Activated T-cell treated with anti-CD3 and anti-CD28 coated beads, Interleukin-2, amount 50 U/mL, for 24 hours (primary cell): ENCODE measurements around the gene ABCC3.

Experiments
- DNase-seq: peaks from one replicate; pipeline ENCODE4 v3.0.0-alpha.2; 2020
- H3K27ac Mint-ChIP-seq: 2 replicates; pipeline ENCODE4 v1.8.0; 2020; ENCODE audit warnings: mild to moderate bottlenecking, mixed read lengths
- H3K27me3 Mint-ChIP-seq: 2 replicates; pipeline ENCODE4 v1.8.0; 2020; ENCODE audit warnings: mixed read lengths
- H3K36me3 Mint-ChIP-seq: 2 replicates; pipeline ENCODE4 v1.8.0; 2020; ENCODE audit warnings: low read depth, mixed read lengths
- H3K4me1 Mint-ChIP-seq: 2 replicates; pipeline ENCODE4 v1.8.0; 2020; ENCODE audit warnings: low read depth, mixed read lengths
- H3K4me3 Mint-ChIP-seq: 2 replicates; pipeline ENCODE4 v1.8.0; 2020; ENCODE audit warnings: mild to moderate bottlenecking, moderate library complexity, mixed read lengths
- H3K9me3 Mint-ChIP-seq: 2 replicates; pipeline ENCODE4 v1.8.0; 2020; ENCODE audit warnings: mixed read lengths

The ABCC3 gene

DNA sequence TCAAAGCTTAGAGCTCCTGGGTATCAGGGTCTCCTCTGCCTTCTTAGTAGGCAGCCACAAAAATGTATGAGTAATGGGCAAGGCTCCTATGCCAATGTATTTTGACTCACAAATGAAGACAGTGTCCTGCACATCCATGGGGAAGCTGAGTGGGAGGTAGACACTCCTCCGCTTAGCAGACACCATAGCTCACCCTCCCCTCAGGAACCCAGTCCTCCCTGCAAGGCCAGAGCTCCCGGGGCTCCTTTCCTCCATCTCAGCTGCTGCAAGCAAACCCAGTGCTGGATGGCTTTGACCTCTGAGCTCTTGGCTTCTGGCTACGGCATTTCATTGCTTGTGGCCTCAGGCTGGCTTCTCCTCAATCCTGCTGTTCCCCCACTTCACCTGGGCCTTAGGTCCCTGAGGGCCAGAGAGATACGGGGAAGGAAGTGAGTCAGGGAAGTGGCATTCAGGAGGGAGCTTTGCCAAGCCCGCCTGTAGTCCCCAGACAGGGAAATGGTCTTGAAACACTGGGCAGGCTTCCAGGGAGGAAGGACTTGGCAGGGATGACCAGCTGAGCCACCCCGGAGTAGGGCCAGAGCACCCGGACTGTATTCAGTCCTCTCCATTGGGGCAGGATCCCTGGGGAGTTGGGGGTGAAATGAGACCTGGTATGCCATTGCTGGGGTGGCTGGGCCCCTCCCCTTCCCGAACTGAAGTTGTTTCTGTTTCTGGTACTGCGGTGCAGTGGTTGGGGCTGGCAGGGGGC is 4.5 kb downstream of the ABCC3 start:
- peaks cover 55% of the 10 kb centered on the region for H3K27me3 Mint-ChIP-seq
- H3K27ac Mint-ChIP-seq = no peak overlapping the region
- no peaks in the 10 kb centered on the region for H3K36me3 Mint-ChIP-seq
- no peak overlapping the region for H3K4me3 Mint-ChIP-seq
- H3K4me1 Mint-ChIP-seq = no peaks in the 10 kb centered on the region
- H3K9me3 Mint-ChIP-seq = no peaks in the 10 kb centered on the region
- no peak for DNase-seq

DNA sequence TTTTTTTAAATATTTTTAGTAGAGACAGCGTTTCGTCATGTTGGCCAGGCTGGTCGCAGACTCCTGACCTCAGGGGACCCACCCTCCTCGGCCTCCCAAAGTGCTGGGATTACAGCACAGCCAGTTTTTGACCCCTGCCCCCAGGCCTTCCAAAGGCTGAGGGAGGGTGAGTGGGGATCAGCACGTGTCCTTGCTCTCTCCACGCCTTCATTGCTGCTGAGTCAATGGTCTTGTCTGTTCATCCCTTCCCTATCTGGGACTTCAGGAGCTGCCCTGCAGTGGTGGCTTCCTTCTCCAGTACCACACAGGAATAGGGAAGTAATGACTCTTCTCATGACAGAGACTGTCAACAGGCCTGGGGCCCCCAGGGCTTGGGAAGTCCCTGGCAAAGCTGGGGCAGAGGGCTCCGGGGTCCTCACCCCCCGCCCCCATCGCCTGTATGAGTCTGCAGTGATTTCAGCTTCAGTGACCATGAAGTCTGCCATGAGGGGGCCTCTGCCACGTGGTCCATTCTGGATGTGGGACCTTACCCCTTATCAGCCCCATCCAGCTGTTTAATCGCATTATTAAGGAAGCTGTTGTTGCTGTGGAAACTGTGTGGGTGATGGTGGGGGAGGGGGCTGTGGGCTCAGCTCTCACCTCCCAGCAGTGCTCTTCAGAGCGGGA is 6.1 kb downstream of the ABCC3 start:
- Mint-ChIP-seq H3K27ac (no peak overlapping the region), H3K36me3 (no peaks in the 10 kb centered on the region), H3K4me3 (no peak overlapping the region), H3K27me3 (peaks cover 45% of the 10 kb centered on the region), H3K9me3 (no peaks in the 10 kb centered on the region), H3K4me1 (no peaks in the 10 kb centered on the region)
- no peak for DNase-seq

DNA sequence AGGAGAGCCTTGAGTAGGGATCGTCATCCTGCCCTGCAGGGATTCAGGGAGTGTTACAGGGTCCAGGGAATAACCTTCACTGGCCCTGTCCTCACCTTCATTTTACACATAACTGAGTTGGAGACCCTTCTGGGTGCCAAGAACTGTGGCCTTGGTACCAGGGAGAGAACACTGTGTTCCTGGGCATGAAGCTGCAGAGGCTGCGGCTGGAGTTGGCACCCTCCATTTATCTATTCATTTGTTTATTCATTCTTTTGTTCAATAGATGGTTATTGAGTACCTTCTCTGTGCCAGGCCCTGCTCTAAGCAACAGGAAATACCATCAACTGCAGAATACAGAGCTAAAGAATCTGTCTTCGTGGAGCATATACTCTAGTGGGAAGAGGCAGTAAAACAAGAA is 6.7 kb downstream of the ABCC3 start:
- Mint-ChIP-seq H3K27ac (no peak overlapping the region), H3K36me3 (no peaks in the 10 kb centered on the region), H3K4me1 (no peaks in the 10 kb centered on the region), H3K4me3 (no peak overlapping the region), H3K27me3 (peaks cover 39% of the 10 kb centered on the region), H3K9me3 (no peaks in the 10 kb centered on the region)
- DNase-seq = no peak

DNA sequence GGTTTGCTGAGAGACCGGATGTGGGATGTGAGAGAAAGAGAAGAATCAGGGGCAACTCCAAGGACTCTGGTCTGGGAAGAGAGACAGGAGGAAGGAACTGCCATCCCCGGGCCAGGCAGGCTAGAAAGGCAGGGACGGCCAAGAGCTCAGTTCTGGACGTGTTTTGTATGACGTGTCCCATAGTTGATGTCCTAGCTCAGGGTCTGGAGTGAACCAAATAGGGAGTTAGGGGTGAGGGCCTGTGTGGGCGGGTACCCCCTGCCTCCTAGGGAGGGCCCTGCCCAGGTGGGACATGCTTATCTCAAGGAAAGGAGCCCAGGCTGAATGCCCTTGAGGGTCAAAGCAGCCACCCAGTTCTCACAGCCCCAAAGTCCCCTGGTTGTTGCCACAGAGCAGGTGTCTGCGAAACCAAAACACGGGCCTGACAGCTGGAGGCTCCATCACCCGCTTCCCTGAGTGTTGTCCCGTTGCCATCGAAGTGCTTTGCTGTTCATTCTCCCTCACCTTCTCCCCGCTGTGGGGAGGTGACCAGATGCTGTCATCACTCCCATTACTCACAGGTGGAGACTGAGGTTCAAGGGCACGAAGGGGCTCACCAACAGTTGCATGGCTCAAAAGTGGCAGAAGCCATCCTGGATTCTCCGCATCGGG is 7.5 kb downstream of the ABCC3 start:
- Mint-ChIP-seq H3K9me3 (no peaks in the 10 kb centered on the region), H3K36me3 (no peaks in the 10 kb centered on the region), H3K4me1 (no peaks in the 10 kb centered on the region), H3K4me3 (no peak overlapping the region), H3K27ac (peak overlapping the region; percentile 26), H3K27me3 (peaks cover 31% of the 10 kb centered on the region)
- DNase-seq = no peak

DNA sequence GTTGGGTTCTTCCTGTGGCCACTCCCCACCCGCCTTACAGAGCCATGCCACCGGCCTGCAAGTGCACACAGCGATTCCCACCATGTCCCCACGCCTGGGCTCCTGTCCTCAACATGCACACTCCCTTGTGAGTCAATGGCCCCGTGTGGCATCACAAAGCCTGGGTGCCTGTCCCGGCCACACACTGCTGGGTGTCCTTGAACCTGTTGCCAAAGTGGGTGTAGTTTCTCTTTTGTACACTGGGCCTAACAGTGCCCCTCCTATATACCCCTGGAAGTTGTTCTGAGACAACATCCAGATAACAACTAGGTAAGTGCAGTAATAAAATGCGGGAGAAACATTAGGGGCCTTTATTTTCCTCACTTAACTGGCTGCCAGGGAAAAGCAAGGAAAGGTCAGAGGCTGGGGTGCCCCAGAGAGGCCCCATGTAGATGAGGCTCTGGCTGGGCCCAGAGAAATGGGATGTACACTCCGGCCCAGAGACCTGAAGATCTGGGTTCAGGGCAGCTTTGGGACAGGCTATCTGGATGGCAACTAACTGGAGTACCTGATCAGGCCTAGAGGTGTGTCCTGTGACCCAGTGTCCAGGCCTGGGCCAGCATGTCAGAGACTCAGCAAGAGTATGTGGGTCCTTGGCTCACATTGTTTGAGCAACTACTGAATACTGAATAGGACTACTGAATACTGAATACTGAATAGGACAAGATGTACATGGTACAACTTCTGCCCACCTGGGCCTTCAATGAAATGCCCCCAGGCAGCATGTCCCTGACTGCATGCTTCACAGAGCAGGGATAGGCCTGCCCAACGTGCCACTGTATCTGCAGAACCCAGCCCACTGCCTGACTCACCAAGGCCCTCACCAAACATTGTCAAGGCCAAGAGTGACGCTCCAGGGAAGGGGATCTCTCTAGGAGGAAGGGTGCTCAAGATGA is 8.3 kb downstream of the ABCC3 start:
- no peaks in the 10 kb centered on the region for H3K9me3 Mint-ChIP-seq
- no peaks in the 10 kb centered on the region for H3K4me1 Mint-ChIP-seq
- no peak overlapping the region for H3K4me3 Mint-ChIP-seq
- peaks cover 25% of the 10 kb centered on the region for H3K27me3 Mint-ChIP-seq
- DNase-seq = no peak
- H3K27ac Mint-ChIP-seq = no peak overlapping the region
- no peaks in the 10 kb centered on the region for H3K36me3 Mint-ChIP-seq

DNA sequence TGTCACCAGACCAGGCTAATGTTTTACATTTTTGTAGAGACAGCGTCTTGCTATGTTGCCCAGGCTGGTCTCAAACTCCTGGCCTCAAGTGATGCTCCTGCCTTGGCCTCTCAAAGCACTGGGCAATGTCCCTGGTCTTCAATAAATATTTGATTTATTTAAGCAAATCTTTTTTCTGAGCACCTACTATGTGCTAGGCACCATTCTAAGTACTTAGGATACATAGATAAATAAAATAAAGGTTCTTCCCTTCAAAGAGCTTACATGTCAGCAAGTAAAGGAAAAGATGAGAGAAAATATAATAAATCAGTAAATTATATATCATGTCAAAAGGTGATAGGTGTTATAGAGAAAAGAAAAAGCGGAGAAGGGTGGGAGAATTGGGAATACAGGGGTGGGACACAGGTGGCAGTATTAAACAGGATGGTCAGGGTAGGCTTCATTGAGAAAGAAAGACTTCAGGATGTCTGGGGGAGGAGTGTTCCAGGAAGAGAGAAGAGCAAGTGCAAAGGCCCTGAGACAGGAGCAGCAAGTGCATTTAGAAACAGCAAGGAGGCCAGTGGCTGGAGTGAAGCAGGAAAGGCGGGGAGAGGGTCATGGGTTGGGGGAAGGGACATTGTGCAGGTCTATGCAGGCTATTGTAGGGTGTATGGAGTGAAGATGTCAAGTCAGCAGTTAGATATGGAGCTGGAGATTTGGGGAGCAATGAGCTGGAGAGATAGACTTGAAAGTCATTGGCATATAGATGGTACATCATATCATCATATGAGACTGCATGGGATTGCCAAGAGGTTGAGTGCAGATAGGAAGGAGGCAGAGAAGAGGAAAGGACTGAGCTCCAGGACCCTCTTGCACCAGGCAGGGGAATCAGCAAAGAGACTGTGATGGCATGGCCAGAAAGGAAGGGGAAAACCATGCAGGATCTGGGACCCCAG is 11.3 kb downstream of the ABCC3 start:
- Mint-ChIP-seq H3K4me1 (no peaks in the 10 kb centered on the region), H3K27ac (no peak overlapping the region), H3K4me3 (no peak overlapping the region), H3K27me3 (peaks cover 9% of the 10 kb centered on the region), H3K36me3 (no peaks in the 10 kb centered on the region), H3K9me3 (no peaks in the 10 kb centered on the region)
- DNase-seq = no peak

DNA sequence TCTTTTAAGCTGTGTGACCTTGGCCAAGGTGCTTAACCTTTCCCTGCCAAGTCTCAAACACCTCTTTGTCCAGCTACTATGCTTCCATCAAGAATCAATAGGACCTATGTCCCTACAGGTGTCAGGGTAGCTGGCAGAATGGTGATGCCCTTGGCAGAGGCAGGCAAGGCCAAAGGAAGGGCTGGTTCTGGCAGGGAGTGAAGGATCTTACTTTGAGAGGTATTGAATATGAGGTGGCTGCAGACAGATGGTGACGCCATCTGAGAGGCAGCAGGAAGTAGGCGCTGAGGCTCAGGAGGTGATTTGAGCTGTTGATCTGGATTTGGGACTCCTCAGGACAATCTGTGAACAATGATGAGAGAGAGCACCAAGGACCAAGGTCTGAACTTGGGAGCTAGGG is 12.5 kb downstream of the ABCC3 start:
- no peaks in the 10 kb centered on the region for H3K4me1 Mint-ChIP-seq
- DNase-seq = no peak
- H3K9me3 Mint-ChIP-seq = no peaks in the 10 kb centered on the region
- H3K4me3 Mint-ChIP-seq = no peak overlapping the region
- H3K27ac Mint-ChIP-seq = no peak overlapping the region
- H3K36me3 Mint-ChIP-seq = no peaks in the 10 kb centered on the region
- H3K27me3 Mint-ChIP-seq = peaks cover 16% of the 10 kb centered on the region

DNA sequence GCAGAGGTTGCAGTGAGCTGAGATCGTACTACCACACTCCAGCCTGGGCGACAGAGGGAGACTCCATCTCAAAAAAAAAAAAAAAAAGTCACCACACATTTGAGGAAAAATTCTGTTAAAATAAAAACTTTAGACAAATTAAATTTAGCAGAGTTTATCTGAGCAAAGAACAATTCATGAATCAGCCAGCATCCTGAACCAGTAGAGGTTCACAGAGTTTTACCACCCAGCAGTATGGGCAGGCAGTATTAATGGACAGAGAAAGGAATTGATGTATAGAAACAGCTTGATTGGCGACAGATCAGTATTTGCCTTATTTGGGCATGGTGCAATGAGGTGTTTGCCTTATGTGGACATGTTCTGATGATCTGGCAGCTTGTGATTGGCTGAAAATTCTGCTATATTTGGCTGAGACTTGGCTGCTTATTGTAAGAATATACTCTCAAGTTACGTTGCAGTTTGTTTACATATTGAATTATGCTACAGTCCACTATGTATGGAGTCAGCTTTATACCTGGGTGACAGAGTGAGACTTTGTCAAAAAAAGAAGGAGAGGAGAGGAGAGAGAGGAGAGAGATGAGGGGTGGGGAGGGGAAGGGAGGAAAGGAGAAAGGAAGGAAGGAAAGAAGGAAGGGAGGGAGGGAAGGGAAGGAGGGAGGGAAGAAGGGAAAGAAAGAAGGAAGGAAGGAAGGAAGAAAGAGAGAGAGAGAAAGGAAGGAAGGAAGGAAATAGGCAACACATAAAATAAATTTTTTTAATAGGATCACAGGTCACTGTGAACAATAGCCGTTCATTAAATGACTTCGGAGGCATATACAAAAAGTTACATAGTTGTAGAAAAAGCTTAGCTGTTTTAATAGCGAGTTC is 14.6 kb downstream of the ABCC3 start:
- H3K27ac Mint-ChIP-seq = no peak overlapping the region
- DNase-seq = no peak
- no peaks in the 10 kb centered on the region for H3K36me3 Mint-ChIP-seq
- no peak overlapping the region for H3K4me3 Mint-ChIP-seq
- H3K4me1 Mint-ChIP-seq = no peaks in the 10 kb centered on the region
- H3K27me3 Mint-ChIP-seq = peaks cover 9% of the 10 kb centered on the region
- H3K9me3 Mint-ChIP-seq = no peaks in the 10 kb centered on the region

DNA sequence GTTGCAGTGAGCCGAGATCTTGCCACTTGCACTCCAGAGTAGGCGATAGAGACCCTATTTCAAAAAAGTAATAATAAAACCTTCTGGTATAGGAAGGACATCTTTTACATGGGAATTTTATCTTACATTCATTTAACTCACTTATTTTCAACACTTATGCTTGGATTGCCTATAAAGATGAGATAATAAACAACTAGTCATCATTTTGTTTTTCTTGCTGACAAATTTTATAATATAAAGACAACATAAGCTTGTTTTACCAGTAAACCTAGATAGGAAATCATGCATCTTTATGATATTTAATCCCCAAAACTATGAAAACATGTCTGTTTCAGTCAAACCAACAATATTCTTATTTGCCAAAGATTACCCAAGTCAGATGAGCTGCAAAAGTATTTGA is 17.0 kb downstream of the ABCC3 start:
- DNase-seq = no peak
- H3K27me3 Mint-ChIP-seq = peaks cover 11% of the 10 kb centered on the region
- H3K4me1 Mint-ChIP-seq = no peaks in the 10 kb centered on the region
- no peaks in the 10 kb centered on the region for H3K9me3 Mint-ChIP-seq
- H3K4me3 Mint-ChIP-seq = no peak overlapping the region
- H3K27ac Mint-ChIP-seq = no peak overlapping the region
- H3K36me3 Mint-ChIP-seq = no peaks in the 10 kb centered on the region

DNA sequence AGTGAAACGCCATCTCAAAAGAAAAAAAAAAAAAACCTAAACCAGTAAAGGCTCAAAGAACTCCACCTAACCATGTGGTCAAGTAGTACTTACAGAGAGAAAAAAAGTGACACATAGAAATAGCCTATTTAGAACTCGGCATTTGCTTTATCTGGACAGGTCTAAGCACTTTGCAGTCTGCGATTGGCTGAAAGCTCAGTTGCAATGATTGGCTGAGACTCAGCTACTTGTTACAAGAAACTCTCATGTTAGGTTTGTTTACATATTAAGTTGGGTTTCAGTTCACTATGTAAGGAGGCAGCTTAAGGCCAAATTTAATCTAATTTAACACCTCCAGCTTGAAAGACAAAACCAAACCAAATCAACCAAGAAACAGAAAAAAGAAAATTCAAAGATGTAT is 19.1 kb downstream of the ABCC3 start:
- Mint-ChIP-seq H3K36me3 (no peaks in the 10 kb centered on the region), H3K27ac (no peak overlapping the region), H3K9me3 (no peaks in the 10 kb centered on the region), H3K27me3 (peaks cover 12% of the 10 kb centered on the region), H3K4me3 (no peak overlapping the region), H3K4me1 (no peaks in the 10 kb centered on the region)
- DNase-seq = no peak

DNA sequence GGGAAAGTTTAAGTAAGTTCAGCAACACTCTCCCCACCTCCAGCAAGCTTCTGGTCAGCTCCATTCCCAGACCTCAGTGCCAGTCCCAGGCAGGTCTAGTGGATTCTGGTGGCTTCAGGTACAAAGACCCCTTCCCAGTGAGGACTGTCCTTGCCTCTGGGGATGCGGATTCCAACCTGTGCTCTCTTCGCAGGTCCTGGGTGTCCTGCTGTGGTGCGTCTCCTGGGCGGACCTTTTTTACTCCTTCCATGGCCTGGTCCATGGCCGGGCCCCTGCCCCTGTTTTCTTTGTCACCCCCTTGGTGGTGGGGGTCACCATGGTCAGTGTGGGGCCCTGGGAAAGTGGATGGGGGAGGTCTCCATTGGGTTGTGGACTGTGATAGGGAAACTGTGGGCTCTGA is 21.8 kb downstream of the ABCC3 start:
- Mint-ChIP-seq H3K9me3 (no peaks in the 10 kb centered on the region), H3K27ac (no peak overlapping the region), H3K4me3 (no peak overlapping the region), H3K4me1 (peaks cover 6% of the 10 kb centered on the region), H3K27me3 (peaks cover 12% of the 10 kb centered on the region), H3K36me3 (no peaks in the 10 kb centered on the region)
- no peak for DNase-seq

DNA sequence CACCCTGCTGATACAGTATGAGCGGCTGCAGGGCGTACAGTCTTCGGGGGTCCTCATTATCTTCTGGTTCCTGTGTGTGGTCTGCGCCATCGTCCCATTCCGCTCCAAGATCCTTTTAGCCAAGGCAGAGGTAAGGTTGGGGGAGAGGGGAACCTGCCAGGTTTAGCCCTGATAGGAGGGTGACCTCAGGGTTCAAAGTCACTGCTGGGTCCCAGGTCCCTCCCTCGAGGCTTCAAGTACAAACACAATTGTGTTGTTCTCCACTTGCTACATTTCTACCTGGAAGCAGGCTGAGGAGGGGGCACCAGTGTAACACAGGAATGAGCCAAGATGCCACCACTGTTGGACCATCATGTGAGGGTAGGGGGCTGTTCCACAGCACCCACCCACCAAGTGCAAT is 22.4 kb downstream of the ABCC3 start:
- H3K9me3 Mint-ChIP-seq = no peaks in the 10 kb centered on the region
- peaks cover 12% of the 10 kb centered on the region for H3K4me1 Mint-ChIP-seq
- no peaks in the 10 kb centered on the region for H3K36me3 Mint-ChIP-seq
- H3K27ac Mint-ChIP-seq = no peak overlapping the region
- H3K4me3 Mint-ChIP-seq = no peak overlapping the region
- peaks cover 6% of the 10 kb centered on the region for H3K27me3 Mint-ChIP-seq
- no peak for DNase-seq

DNA sequence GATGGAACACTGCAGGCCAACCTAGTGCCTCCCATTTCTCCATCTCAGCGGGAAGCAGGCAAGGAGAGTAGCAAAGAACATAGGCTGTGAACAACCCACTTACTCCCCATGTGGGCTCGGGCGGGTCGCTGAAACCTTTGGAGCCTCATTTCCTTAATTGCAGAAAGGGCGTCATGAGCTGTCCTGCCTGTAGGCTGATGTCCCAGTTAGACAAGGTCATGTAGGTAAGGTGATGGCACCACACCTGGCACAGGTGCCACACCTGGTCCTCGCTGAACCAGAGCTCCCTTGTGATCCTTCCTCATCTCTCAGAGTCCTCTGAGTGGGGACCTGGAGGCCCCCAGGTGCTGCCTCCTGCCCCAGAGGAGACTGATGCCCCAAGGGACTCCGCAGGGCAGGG is 22.9 kb downstream of the ABCC3 start:
- no peaks in the 10 kb centered on the region for H3K36me3 Mint-ChIP-seq
- no peak overlapping the region for H3K4me3 Mint-ChIP-seq
- no peaks in the 10 kb centered on the region for H3K9me3 Mint-ChIP-seq
- H3K27me3 Mint-ChIP-seq = peaks cover 5% of the 10 kb centered on the region
- H3K4me1 Mint-ChIP-seq = peaks cover 15% of the 10 kb centered on the region
- no peak overlapping the region for H3K27ac Mint-ChIP-seq
- no peak for DNase-seq
